ENCODE measurements around the gene VPS37D. TPM values are rescaled to one million over a fixed set of nuclear protein-coding genes. Genes with fewer than 3 reads are reported as not detected.
A peak's percentile ranks its signal among the peaks of the same experiment; 100 is the strongest.

VPS37D gene
- total and polyA plus RNA-seq, 10 of the 15 experiments (the other 5 are each of a cell fraction or from before 2014, with no cell fraction given) = 0.10 to 0.45 (median 0.16) TPM; not detected in 6

- Histone ChIP-seq H4K20me1 (ENCODE audit: control insufficient read depth, insufficient read depth) (no peaks in the 10 kb centered on the region), H3K4me2 (ENCODE audit: control insufficient read depth, insufficient read depth) (no peak overlapping the region), H3K9ac (ENCODE audit: control insufficient read depth, insufficient read depth, low read length) (no peak overlapping the region), H2AFZ (ENCODE audit: control insufficient read depth, low read depth, low read length) (no peak overlapping the region), H3K9me3 (replicated peaks; ENCODE audit: control insufficient read depth, insufficient read depth, low read length) (no peaks in the 10 kb centered on the region), H3K27me3 (replicated peaks in 1 of 2; ENCODE audit: control insufficient read depth in 2 of 2, insufficient read depth in 2 of 2, low read length in 1 of 2) (no peaks in the 10 kb centered on the region), H3K79me2 (ENCODE audit: control insufficient read depth, insufficient read depth, low read length) (no peaks in the 10 kb centered on the region), H3K27ac (ENCODE audit: control insufficient read depth, insufficient read depth) (no peak overlapping the region), H3K4me3 (no peak overlapping the region), H3K4me1 (ENCODE audit: control insufficient read depth, insufficient read depth, low read length) (no peaks in the 10 kb centered on the region), H3K36me3 (ENCODE audit: control insufficient read depth in 2 of 2, insufficient read depth in 2 of 2, low read length in 1 of 2) (peaks cover 8 to 22% of the 10 kb centered on the region in 2 experiments)
- TF ChIP-seq IKZF2 (IDR thresholded peaks at IDR 0.05) = no peak
- peak; percentile 14; the same call in 1 of the 2 replicates for TF ChIP-seq POLR2A (IDR thresholded peaks at IDR 0.05; ENCODE audit: low read depth, low read length)
- no peak for TF ChIP-seq NBN (IDR thresholded peaks at IDR 0.05)
- no peak for TF ChIP-seq PBX3 (IDR thresholded peaks at IDR 0.05; ENCODE audit: insufficient replicate concordance, low read depth, low read length)
- no TSS peak for BruUV-seq (replicated peaks)
- DNase-seq (ENCODE audit: low read depth, low spot score) (no peak), FAIRE-seq (no peak), ATAC-seq (no peak)
- ChIA-PET SMC1A (ENCODE audit: uncharacterized antibody, unreplicated experiment) (interaction anchor here (1.2 kb wide), 1 partner anchor 34 kb away, joined by 3 read pairs; no protein-coding TSS in a partner anchor), RAD21 (ENCODE audit: unreplicated experiment) (interaction anchor here (0.8 kb wide), 1 partner anchor 94 kb away, joined by 3 read pairs; no protein-coding TSS in a partner anchor), CTCF (interaction anchor here (0.7 to 2.0 kb wide), 4 partner anchors 9 to 34 kb away, joined by 3 to 7 read pairs (median 4); no protein-coding TSS in a partner anchor), POLR2A (no interaction called here)
- intact Hi-C loops (cut with micrococcal nuclease; ENCODE audit: unreplicated experiment) = no loop called here
- WGBS (ENCODE audit: insufficient coverage, insufficient replicate concordance, low lambda C conversion rate, missing lambda C conversion rate) = 80% methylated on average over 13 of the region's 15 CpGs
- in situ Hi-C loops (cut with MboI) = no loop called here
Observed at GRCh38 chr7:73700581-73701134, 33.0 kb downstream of the VPS37D start.

GRCh38 chr7:73701357-73701995 lies 33.8 kb downstream of the VPS37D start:
- Histone ChIP-seq H3K9ac (ENCODE audit: control insufficient read depth, insufficient read depth, low read length) (no peak overlapping the region), H3K4me3 (no peak overlapping the region), H3K36me3 (ENCODE audit: control insufficient read depth in 2 of 2, insufficient read depth in 2 of 2, low read length in 1 of 2) (peaks cover 2 to 22% of the 10 kb centered on the region in 2 experiments), H3K79me2 (ENCODE audit: control insufficient read depth, insufficient read depth, low read length) (no peaks in the 10 kb centered on the region), H3K4me2 (ENCODE audit: control insufficient read depth, insufficient read depth) (no peak overlapping the region), H2AFZ (ENCODE audit: control insufficient read depth, low read depth, low read length) (no peak overlapping the region), H3K27ac (ENCODE audit: control insufficient read depth, insufficient read depth) (no peak overlapping the region), H3K9me3 (replicated peaks; ENCODE audit: control insufficient read depth, insufficient read depth, low read length) (no peaks in the 10 kb centered on the region), H4K20me1 (ENCODE audit: control insufficient read depth, insufficient read depth) (no peaks in the 10 kb centered on the region), H3K27me3 (replicated peaks in 1 of 2; ENCODE audit: control insufficient read depth in 2 of 2, insufficient read depth in 2 of 2, low read length in 1 of 2) (no peaks in the 10 kb centered on the region), H3K4me1 (ENCODE audit: control insufficient read depth, insufficient read depth, low read length) (no peaks in the 10 kb centered on the region)
- in situ Hi-C loops (cut with MboI) (no loop called here), intact Hi-C loops (cut with micrococcal nuclease; ENCODE audit: unreplicated experiment) (no loop called here)
- ChIA-PET POLR2A (no interaction called here), RAD21 (ENCODE audit: unreplicated experiment) (interaction anchor here (0.8 kb wide), 1 partner anchor 95 kb away, joined by 3 read pairs; no protein-coding TSS in a partner anchor), CTCF (interaction anchor here (0.7 to 2.0 kb wide), 4 partner anchors 9 to 33 kb away, joined by 3 to 7 read pairs (median 5); no protein-coding TSS in a partner anchor), SMC1A (ENCODE audit: uncharacterized antibody, unreplicated experiment) (interaction anchor here (1.2 kb wide), 1 partner anchor 33 kb away, joined by 3 read pairs; no protein-coding TSS in a partner anchor)
- WGBS (ENCODE audit: insufficient coverage, insufficient replicate concordance, low lambda C conversion rate, missing lambda C conversion rate) = 90% methylated on average over 12 of the region's 13 CpGs
- FAIRE-seq (no peak), ATAC-seq (peak; percentile 70), DNase-seq (ENCODE audit: low read depth, low spot score) (no peak)
- no TSS peak for BruUV-seq (replicated peaks)
- no peak for TF ChIP-seq BRCA1 (IDR thresholded peaks at IDR 0.05; ENCODE audit: low read depth, low read length)
- peak; percentile 10; the same call in 1 of the 2 replicates for TF ChIP-seq RAD21 (IDR thresholded peaks at IDR 0.05; ENCODE audit: insufficient read depth, low read depth, low read length)
- TF ChIP-seq CTCF (IDR thresholded peaks at IDR 0.05 in 2 of 3, conservative IDR thresholded peaks at IDR 0.05 in 1 of 3; ENCODE audit: control insufficient read depth in 2 of 3, extremely low read depth in 1 of 3, insufficient read depth in 1 of 3, low read depth in 3 of 3, low read length in 3 of 3) = peak; percentile 31 to 70 (median 61); a peak in 5 of 6 replicates
- TF ChIP-seq BCL11A (IDR thresholded peaks at IDR 0.05; ENCODE audit: low read depth, low read length) = no peak

Data from GM12878 (cell line).